GM18502 (cell line): ENCODE measurements around the gene MRPL19.

Experiments used
- ATAC-seq: cut with Tn5 transposase; IDR thresholded peaks from one replicate; pipeline ENCODE4 v1.9.1; 2021; ENCODE audit warnings: mild to moderate bottlenecking; ENCODE audit not compliant: unreplicated experiment, poor library complexity

Gene MRPL19

DNA sequence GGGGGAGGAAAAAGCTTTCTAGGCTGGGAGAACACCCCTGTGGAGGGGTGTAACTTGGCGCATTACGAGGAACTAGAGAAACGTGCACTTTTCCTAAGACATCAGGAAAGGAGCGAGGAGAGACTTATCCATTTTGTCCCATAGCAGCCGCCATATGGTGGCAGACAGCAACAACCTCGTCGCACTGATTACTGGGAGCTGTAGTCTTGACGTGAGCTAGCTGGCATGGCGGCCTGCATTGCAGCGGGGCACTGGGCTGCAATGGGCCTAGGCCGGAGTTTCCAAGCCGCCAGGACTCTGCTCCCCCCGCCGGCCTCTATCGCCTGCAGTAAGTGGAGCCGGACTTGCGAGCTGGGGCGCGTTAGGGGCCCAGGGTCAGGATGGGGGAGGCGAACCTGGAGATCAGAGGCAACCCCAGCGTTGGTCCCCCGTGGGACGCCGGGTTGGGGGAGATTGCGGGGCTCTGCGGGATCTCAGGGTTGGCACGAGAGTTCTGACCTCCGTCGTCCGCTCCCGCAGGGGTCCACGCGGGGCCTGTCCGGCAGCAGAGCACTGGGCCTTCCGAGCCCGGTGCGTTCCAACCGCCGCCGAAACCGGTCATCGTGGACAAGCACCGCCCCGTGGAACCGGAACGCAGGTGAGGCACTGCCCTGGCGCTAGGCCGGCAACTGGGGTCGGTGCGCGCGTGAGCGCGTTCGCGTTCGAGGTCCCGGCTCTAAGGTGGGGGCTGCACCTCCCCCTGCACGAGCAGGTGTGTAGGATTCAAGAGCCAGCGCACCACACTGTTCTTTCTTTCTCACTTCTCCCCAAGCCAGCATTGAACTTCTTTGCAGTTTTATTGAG lies at the start of gene MRPL19:
TSS of gene MRPL19 (plus strand) at position 201 of the 843 bp plus-strand sequence. CDS start at position 226, 25 bp downstream.
- peak; percentile 96 for ATAC-seq

DNA sequence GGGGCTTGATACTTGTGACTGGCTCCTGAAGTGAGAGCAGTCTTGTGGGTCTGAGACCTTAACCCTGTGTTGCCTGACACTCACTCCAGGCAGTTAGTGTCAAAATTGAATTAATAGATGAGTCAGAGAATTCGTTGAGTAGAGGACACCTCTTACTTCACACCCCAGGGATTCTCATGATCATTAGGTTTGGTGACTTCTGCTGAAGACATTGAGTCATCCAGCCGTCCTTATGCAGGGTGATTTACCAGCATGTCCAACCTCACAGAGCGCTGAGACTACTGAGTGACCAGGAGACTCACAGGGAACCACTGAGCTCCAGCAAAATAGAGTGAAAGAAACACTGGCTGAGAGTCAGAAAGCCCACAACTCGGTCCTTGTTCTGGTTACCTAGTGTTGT lies 49.8 kb upstream of the MRPL19 start:
- no peak for ATAC-seq

DNA sequence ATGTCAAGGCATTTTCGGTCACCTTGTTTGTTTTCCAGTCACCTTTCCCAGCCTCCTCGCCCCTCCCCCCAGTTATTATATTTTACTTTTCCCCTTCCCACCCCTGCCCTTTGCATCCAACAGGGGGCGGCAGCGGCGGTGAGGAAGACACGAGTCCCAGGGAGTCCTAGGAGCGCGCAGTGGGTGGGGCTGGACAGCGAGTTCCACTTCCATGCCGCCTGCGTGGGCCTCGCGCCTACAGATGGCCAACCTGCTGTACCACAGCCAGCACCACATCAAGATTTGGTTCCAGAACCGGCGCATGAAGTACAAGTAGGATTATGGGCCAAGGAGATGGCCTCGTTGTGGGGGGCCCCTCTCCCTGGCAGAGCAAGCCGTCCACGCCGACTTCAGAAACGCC lies 48.6 kb upstream of the MRPL19 start:
- ATAC-seq = no peak

DNA sequence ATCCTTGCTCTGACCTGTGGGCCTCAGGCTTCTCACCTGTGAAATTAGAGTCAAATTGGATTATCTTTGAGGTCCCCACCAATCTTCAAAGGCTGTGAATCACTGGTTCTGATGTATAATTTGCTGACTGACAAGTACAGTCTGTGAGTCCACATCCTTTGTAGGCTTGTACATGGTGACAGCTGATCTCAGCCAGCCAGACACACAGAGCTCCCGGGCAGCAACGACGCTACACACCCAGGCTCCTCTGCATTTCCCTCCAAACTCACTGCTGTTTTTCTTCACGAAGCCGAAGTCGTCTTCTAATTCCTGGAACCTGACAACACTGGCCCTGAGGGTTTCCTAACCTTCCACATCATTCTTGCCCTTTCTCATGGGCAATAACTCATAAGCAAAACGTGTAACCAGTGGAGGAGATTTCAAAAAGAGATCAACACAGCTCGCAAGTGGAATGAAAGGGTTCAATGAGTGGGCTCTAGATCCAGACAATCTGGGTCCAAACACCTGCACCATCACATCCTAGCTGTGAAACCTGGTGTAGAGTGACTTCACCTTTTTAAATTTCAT lies 47.9 kb upstream of the MRPL19 start:
- no peak for ATAC-seq

DNA sequence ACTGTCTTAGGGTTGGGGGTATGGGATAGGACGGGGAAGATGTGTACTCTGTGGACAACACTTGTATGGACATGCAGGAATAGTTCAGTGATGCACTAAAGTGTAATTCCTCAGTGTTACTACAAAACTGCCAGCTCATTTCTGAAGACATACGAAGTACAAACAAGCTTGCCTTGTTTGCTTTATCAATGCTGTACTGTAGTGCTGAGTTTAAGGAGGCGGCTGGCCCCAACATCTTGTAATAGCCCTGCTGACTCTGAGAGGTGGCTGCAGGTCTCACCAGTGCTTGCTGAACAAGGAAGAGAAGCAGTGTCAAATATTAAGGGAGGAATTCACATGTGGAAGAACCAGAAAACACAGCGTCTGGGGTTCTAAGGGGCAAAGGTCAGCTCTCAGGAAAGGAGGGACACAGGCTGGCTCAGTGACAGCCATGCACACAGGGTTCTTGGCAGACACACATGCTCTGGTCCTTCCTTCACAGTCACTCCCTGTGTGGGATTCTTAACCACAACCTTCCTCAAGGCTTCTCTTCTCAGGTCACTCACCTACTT lies 46.0 kb upstream of the MRPL19 start:
- ATAC-seq = no peak

DNA sequence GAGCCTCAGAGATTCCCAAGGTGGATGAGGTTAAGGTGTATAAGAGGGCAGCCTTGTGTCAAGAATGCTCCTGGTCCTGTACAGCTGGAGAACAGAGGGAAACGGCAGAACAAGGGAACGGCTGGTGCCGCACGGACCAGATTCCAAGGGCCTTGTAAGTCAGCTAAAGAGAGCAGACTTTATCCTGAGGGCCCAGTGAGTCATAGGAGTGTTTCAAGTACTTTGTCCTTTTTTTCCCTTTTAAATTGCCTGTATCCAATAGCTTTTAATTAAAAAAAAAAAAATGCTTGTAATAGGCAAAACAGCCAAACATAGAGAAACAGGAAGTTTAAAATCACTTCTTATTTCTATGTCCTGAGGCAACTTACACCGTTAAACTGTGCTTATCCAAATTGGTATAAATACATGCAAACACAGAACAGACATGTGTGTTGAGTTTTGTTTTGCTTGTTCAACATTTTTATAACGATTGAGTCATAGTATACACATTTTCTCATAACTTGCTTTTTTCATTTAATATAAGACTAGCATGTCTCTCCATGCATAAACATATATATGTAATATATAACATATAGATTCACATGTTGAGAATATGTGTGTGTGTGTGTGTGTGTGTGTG lies 43.8 kb upstream of the MRPL19 start:
- ATAC-seq = no peak

GRCh38 chr2:75603477-75603876 lies 43.1 kb upstream of the MRPL19 start:
- no peak for ATAC-seq

- ATAC-seq = peak; percentile 37
Measured at GRCh38 chr2:75604484-75604883, 42.1 kb upstream of the MRPL19 start.

DNA sequence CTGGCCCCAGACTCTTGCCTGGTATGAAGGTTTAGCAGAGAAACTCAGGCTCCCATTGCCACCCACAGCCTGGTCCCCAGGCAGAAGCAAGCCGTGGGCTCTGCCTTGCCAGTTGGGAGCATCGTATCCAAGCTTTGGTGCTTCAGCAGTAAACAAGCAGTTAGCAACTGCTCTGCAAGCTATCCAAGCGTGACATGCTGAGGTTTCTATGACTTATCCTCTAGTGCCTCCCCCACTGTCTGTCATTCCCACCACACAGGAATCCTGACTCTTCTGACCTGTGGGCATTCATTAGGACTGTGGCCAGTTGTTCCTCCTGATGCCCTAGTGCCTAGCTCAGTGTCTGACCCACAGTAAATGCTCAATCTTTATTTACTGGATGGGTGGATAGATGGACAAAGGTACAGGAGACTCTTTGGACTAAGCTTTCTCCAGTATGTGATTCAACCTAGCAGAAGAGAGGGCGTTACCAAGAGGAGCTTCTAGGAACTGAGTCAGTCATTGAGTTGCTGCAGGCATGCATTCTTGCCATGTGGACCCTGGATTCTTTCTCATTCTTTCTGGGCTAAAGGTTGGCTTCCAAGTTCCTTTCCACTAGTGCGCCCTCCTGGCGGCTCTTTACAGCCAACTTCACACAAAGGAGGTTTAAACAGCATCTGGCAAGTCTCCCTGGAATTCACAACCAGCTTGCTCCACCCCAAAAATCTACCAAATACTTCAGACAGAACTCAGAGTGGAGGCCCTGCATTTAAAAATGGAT lies 40.6 kb upstream of the MRPL19 start:
- no peak for ATAC-seq

DNA sequence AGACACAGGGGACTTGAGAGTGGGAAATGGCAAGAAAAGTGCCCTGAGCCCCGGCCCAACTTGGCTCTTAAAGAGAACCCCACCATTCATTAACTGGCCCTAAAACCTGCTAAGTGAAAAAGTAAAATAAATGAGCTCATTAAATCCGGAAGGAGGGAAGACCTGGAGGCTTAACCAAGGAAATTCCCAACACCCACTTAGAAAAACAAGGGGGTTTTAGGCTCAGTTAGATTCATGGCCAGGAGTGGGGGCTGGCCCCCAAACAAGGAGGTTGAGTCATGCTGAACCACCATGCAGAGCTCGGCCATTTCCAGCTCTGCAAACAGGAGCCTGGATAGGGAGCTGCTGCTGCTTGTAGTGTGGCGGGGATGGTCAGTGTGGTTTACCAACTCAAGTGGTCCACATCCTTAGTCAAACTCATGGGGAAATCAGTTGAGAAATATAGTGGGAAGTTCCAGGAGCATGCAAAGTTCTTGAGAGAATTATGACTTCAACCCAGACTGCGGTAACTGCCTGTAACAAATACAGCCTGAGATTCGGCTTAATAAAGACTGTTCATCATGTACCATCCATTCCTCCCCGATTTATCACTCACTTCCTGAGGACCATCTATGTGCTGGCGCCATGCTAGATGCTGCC lies 39.7 kb upstream of the MRPL19 start:
- ATAC-seq = no peak

GRCh38 chr2:75607400-75607798 lies 39.2 kb upstream of the MRPL19 start:
- ATAC-seq = no peak

- ATAC-seq = no peak
Measured at GRCh38 chr2:75607988-75608683, 38.4 kb upstream of the MRPL19 start.

DNA sequence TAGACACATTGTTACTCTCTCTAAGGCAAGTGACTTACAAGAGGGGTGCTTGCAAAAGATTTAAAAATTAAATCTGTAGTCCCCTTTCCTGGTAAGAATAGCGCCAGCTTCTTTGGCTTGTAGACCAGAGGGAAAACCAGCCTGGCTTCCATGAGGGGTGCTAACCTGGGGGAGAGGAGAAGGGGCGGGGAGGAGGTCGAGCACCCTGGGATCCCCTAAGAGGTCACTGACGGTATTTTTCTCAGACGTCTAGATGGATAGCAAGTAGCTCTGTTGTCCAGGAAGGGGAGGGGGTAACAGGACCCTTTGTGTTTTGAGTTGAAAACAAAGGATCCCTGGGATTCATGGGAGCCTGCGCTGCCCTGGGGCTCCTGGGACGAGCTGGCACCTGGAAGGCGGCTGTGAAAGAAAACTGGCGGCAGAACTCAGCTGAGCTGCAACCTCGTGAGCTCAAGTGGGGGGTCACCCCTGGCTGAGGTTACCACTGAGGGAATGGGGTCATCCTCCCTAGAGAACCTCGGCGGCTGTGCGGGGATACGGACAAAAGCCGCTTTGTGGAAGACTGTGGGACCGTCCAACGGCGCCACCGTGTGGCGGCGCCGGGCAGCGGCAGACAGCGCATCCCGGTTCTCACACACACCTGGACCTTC lies 37.8 kb upstream of the MRPL19 start:
- peak; percentile 76 for ATAC-seq

DNA sequence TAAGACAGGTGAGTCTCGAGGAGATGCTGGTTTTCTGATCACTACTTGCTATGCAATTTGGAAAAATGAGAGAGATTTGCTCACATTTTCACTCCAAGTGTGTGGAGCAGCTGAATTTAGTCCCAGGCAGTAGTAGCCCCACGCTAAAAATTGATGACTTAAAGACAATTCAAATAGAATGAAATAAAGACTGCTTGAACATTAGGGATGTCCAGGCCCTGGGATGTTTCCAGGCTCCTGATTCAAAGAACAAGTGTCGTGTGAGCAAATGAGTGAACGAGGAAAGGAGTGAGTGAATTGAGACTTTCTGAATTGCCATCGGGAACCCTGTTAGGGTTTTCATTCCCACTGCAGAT lies 37.3 kb upstream of the MRPL19 start:
- ATAC-seq = no peak

- ATAC-seq = no peak
Measured at GRCh38 chr2:75609937-75610508, 36.6 kb upstream of the MRPL19 start.

GRCh38 chr2:75610671-75611070 lies 35.9 kb upstream of the MRPL19 start:
- ATAC-seq = no peak

DNA sequence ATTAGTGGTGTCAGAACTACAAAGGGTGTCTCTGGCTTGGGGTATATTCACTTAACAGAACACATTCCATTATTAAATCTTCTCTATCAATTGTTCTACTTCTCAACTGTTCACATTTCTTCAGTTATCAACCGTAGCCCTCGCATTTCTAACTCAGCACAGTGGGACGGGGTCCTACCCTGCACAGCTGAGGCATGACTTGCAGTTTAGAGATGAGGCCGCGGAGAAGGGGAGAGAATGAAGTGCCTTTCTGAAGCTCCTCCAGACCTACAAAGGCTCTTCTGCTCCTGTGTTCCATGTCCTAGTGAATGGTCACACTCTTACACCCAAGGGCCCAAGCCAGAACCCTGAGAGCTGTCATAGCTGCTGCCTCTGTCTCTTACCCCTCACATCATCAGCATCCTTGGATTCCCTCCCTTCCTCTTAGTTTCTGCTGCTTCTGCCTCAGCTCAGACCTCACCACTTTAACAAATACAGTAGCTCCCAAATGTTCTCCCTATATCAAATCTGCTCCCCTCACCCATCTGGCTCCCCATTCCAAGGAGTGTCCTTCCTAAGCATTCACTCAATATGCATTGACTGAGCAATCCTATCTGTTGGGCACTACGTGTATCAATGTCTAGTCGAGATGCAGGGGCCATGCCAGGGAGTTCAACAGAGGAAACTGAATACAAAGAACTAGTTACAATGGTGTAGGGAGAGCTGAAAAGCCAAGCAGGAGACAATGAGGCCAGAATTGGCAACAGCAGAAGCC lies 34.3 kb upstream of the MRPL19 start:
- no peak for ATAC-seq

DNA sequence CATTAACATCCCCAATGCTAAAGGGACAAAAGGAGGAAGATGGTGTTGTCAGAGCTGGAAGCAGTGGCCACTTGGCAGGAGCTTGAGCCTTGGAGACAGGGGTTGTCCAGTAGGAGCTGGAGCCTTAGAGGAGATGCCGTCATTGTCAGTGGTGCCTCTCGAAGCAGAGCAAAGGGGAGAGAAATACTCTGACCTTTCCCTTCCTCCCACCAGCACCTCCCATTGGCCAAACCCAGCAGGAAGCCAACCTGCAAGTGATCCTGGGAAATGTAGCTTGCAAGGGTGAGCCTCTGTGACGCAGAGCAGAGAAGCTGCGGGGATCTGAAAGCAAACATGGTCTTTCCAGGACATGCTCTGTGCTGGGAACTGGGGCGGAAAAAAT lies 33.7 kb upstream of the MRPL19 start:
- ATAC-seq = no peak
